A549 (cell line): ENCODE data around the gene MTG2. TPM values are rescaled to one million over a fixed set of nuclear protein-coding genes. Genes with fewer than 3 reads are reported as not detected.

Experiments used
- ATAC-seq, 2 experiments: fragments of 200-7000 bp in 1 of 2; fragments of >200 bp in 1 of 2; cut with Nextera tagmentation in 1 of 2; cut with Tn5 transposase in 1 of 2; 3 replicates each; pipeline versions ENCODE4 v1.8.0 to v1.9.1; 2018 to 2020; ENCODE audit warnings: mild to moderate bottlenecking in 1 of 2, moderate library complexity in 1 of 2
- CTCF ChIA-PET: fragments of 300-600 bp; sonication (Branson Sonifier 250); formaldehyde crosslinking; extraction: SDS; loops from one replicate; lab custom pipeline; 2021; ENCODE audit warnings: antibody characterized with exemption, inconsistent platforms; lab: Yijun Ruan, JAX
- POLR2A ChIA-PET: fragments of 350-600 bp; formaldehyde crosslinking; extraction: SDS; loops from one replicate; lab custom pipeline; 2021; ENCODE audit warnings: antibody characterized with exemption, inconsistent platforms; lab: Yijun Ruan, JAX
- DNase-seq, 2 experiments: peaks; one replicate each; pipeline versions ENCODE4 v3.0.0 to v3.0.0-alpha.2; 2011 to 2016; ENCODE audit warnings: low read depth in 1 of 2, low spot score in 1 of 2
- FAIRE-seq: peaks from 2 replicates; lab custom pipeline; 2011; peaks lifted over from hg19 to GRCh38; lab: Jason Lieb, UNC
- H3K27ac ChIP-seq, 2 experiments: fragments of >200 bp; sonication (Bioruptor Twin); formaldehyde crosslinking; 3 replicates each; pipeline ENCODE4 v1.5.1; 2016 to 2017
- H3K4me1 ChIP-seq: fragments of >200 bp; sonication (Bioruptor Twin); formaldehyde crosslinking; 3 replicates; pipeline ENCODE4 v1.6.1; 2016
- H3K4me2 ChIP-seq: fragments of >200 bp; sonication (Bioruptor Twin); formaldehyde crosslinking; 3 replicates; pipeline ENCODE4 v1.6.1; 2016
- H3K4me3 ChIP-seq: fragments of >200 bp; sonication (Bioruptor Twin); formaldehyde crosslinking; 3 replicates; pipeline ENCODE4 v1.5.1; 2016
- H3K9me3 ChIP-seq: fragments of >200 bp; sonication (Bioruptor Twin); formaldehyde crosslinking; 3 replicates; pipeline ENCODE4 v1.6.1; 2016
- CBX8 ChIP-seq: fragments of 200-600 bp; sonication (generic); IDR thresholded peaks from 2 replicates; pipeline ENCODE4 v1.6.1; 2016
- CEBPB ChIP-seq, 2 experiments: fragments of >200 bp in 1 of 2; sonication (Bioruptor Twin) in 1 of 2; formaldehyde crosslinking in 1 of 2; IDR thresholded peaks; 2 replicates each; pipeline ENCODE4 v1.6.1; 2012 to 2016
- CHD4 ChIP-seq: fragments of 200-600 bp; sonication (generic); IDR thresholded peaks from 2 replicates; pipeline ENCODE4 v1.6.1; 2016; ENCODE audit warnings: antibody characterized with exemption, mild to moderate bottlenecking, borderline replicate concordance
- EHMT2 ChIP-seq: fragments of 200-600 bp; sonication (generic); IDR thresholded peaks from 2 replicates; pipeline ENCODE4 v1.6.1; 2016; ENCODE audit warnings: antibody characterized with exemption, low read depth, mild to moderate bottlenecking, moderate library complexity
- FOSB ChIP-seq: fragments of 250-450 bp; sonication (Bioruptor Pico); IDR thresholded peaks from 2 replicates; pipeline ENCODE4 v1.5.0; 2020; ENCODE audit warnings: mild to moderate bottlenecking, moderate library complexity
- FOSL2 ChIP-seq, 2 experiments: fragments of 450-650 bp in 1 of 2; fragments of >200 bp in 1 of 2; sonication (Bioruptor Twin) in 1 of 2; formaldehyde crosslinking; IDR thresholded peaks; 2 replicates each; pipeline versions ENCODE4 v1.5.0 to v1.6.1; 2016 to 2020; ENCODE audit warnings: mild to moderate bottlenecking in 1 of 2, moderate library complexity in 1 of 2
- HDAC2 ChIP-seq: fragments of 200-600 bp; sonication (generic); IDR thresholded peaks from 2 replicates; pipeline ENCODE4 v1.6.1; 2016
- HEYL ChIP-seq: fragments of 250-450 bp; sonication (Bioruptor Pico); IDR thresholded peaks from 2 replicates; pipeline ENCODE4 v1.8.0; 2021; ENCODE audit warnings: mild to moderate bottlenecking, moderate library complexity
- HOXB13 ChIP-seq: fragments of 250-450 bp; sonication (Bioruptor Pico); IDR thresholded peaks from 2 replicates; pipeline ENCODE4 v1.5.0; 2020; ENCODE audit warnings: low read depth, mild to moderate bottlenecking, moderate library complexity
- JUN ChIP-seq, 2 experiments: fragments of >200 bp; sonication (Bioruptor Twin); formaldehyde crosslinking; IDR thresholded peaks; 2 replicates in 1 of 2; 3 replicates in 1 of 2; pipeline ENCODE4 v1.6.1; 2016 to 2017
- JUNB ChIP-seq: fragments of >200 bp; sonication (Bioruptor Twin); formaldehyde crosslinking; IDR thresholded peaks from 2 replicates; pipeline ENCODE4 v1.6.1; 2016
- KDM1A ChIP-seq: fragments of 200-600 bp; sonication (generic); IDR thresholded peaks from 2 replicates; pipeline ENCODE4 v1.6.1; 2016; ENCODE audit warnings: low read depth, mild to moderate bottlenecking
- KDM5A ChIP-seq: fragments of 200-600 bp; sonication (generic); IDR thresholded peaks from 2 replicates; pipeline ENCODE4 v1.6.1; 2016; ENCODE audit warnings: antibody characterized with exemption, mild to moderate bottlenecking
- MAFK ChIP-seq: fragments of 450-650 bp; IDR thresholded peaks from 2 replicates; pipeline ENCODE4 v1.6.1; 2014; ENCODE audit not compliant: partially characterized antibody
- MYC ChIP-seq: IDR thresholded peaks from 2 replicates; pipeline ENCODE4 v1.6.1; 2012; ENCODE audit warnings: mild to moderate bottlenecking, inconsistent platforms, low read length, improper control_type of control experiment, borderline replicate concordance
- NPAS2 ChIP-seq: fragments of 250-450 bp; sonication (Bioruptor Pico); IDR thresholded peaks from 2 replicates; pipeline ENCODE4 v1.8.0; 2022; ENCODE audit warnings: mild to moderate bottlenecking, moderate library complexity, borderline replicate concordance
- PHF8 ChIP-seq: fragments of 200-600 bp; sonication (generic); IDR thresholded peaks from 2 replicates; pipeline ENCODE4 v1.6.1; 2016; ENCODE audit warnings: low read depth, mild to moderate bottlenecking, antibody characterized with exemption, moderate library complexity, borderline replicate concordance
- POLR2A ChIP-seq: IDR thresholded peaks from 2 replicates; pipeline ENCODE4 v1.6.1; 2012; ENCODE audit warnings: mild to moderate bottlenecking, low read length
- TP53 ChIP-seq: fragments of 250-450 bp; sonication (Bioruptor Pico); IDR thresholded peaks from 2 replicates; pipeline ENCODE4 v1.5.0; 2021; ENCODE audit warnings: mild to moderate bottlenecking, moderate library complexity
- ZC3H11A ChIP-seq: fragments of 450-650 bp; IDR thresholded peaks from 2 replicates; pipeline ENCODE4 v1.6.1; 2014; ENCODE audit warnings: antibody characterized with exemption, mild to moderate bottlenecking
- ZNF302 ChIP-seq: fragments of 250-450 bp; sonication (Bioruptor Pico); IDR thresholded peaks from 2 replicates; pipeline ENCODE4 v1.9.0; 2021; ENCODE audit warnings: inconsistent platforms, mild to moderate bottlenecking, moderate library complexity
- WGBS: methylation state at CpG from one replicate; pipeline ENCODE4 v1.1.6; 2017; ENCODE audit errors: missing lambda C conversion rate; 5-methylcytosine and 5-hydroxymethylcytosine counted together
- polyA plus RNA-seq, 4 experiments: library from polyadenylated mRNA; depleted of rRNA in 3 of 4; stranded (reverse); fragments of >200 nt; fragmentation: RNase III in 1 of 4; extraction: RNeasy Plus Mini Kit Qiagen cat#74134 plus additional on column Dnase treatment in 1 of 4; gene quantifications; 2 replicates in 3 of 4; 3 replicates in 1 of 4; pipeline ENCODE4 v1.2.3, GENCODE V29; 2011 to 2017
- TF ChIP-seq, protein P1 (sequence below): fragments of >200 bp; sonication (Bioruptor Twin); formaldehyde crosslinking; IDR thresholded peaks from 3 replicates; pipeline ENCODE4 v1.5.1; 2016
- TF ChIP-seq, protein P2 (sequence below): IDR thresholded peaks from 2 replicates; pipeline ENCODE4 v1.6.1; 2012
- TF ChIP-seq, protein P3 (sequence below): IDR thresholded peaks from 2 replicates; pipeline ENCODE4 v1.6.1; 2012

The MTG2 gene
- polyA plus RNA-seq, 2 of the 4 experiments (the other 2 are of a cell fraction), result 21.9 to 28.7 TPM

DNA sequence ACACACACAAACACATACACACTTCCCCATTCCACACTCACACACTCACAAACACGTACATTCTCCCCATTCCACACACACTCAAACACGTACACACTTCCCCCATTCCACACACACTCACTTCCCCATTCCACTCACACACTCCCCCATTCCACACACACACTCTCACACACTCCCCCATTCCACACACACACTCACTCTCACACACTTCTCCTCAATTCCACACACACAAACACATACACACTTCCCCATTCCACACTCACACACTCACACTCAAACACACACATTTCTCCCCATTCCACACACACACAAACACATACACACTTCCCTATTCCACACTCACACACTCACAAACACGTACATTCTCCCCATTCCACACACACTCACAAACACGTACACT is 46.8 kb downstream of the MTG2 start:
- no peak overlapping the region for H3K4me2 ChIP-seq
- H3K9me3 ChIP-seq, result no peaks in the 10 kb centered on the region
- TF ChIP-seq HEYL (CRISPR knock-in tag) (no peak), NPAS2 (CRISPR knock-in tag) (no peak), KDM5A (no peak), EHMT2 (no peak), POLR2A (no peak), HOXB13 (CRISPR knock-in tag) (no peak), JUNB (no peak), MYC (no peak), TP53 (CRISPR knock-in tag) (no peak), CBX8 (no peak), HDAC2 (no peak), MAFK (no peak)
- TF ChIP-seq, protein P1, sequence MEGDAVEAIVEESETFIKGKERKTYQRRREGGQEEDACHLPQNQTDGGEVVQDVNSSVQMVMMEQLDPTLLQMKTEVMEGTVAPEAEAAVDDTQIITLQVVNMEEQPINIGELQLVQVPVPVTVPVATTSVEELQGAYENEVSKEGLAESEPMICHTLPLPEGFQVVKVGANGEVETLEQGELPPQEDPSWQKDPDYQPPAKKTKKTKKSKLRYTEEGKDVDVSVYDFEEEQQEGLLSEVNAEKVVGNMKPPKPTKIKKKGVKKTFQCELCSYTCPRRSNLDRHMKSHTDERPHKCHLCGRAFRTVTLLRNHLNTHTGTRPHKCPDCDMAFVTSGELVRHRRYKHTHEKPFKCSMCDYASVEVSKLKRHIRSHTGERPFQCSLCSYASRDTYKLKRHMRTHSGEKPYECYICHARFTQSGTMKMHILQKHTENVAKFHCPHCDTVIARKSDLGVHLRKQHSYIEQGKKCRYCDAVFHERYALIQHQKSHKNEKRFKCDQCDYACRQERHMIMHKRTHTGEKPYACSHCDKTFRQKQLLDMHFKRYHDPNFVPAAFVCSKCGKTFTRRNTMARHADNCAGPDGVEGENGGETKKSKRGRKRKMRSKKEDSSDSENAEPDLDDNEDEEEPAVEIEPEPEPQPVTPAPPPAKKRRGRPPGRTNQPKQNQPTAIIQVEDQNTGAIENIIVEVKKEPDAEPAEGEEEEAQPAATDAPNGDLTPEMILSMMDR, result no peak
- TF ChIP-seq, all 56 proteins: peak for 0
- no peak for DNase-seq
- ChIA-PET CTCF (no interaction called here), POLR2A (no interaction called here)
- ATAC-seq, result no peak
- H3K27ac ChIP-seq, result no peak overlapping the region
- H3K4me3 ChIP-seq, result no peak overlapping the region
- FAIRE-seq, result no peak
- no peaks in the 10 kb centered on the region for H3K4me1 ChIP-seq
- WGBS, result 15% methylated on average over 4 of the region's 4 CpGs

DNA sequence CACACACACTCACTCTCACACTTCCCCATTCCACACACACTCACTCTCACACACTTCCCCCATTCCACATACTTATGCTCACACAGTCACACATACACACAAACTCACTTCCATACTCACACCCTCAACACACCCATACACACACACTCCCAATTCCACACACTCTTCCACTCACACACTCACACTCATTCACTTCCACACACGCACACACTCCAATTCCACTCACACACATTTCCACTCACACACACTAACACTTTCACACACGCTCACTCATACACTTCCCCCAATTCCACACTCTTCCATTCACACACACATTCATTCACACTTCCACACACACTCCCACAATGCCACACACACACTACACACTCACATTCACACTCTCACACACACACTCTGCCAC is 47.4 kb downstream of the MTG2 start:
- no peak for DNase-seq
- Histone ChIP-seq H3K9me3 (no peaks in the 10 kb centered on the region), H3K4me2 (no peak overlapping the region), H3K27ac (no peak overlapping the region), H3K4me1 (no peaks in the 10 kb centered on the region), H3K4me3 (no peak overlapping the region)
- TF ChIP-seq TP53 (CRISPR knock-in tag) (no peak), FOSL2 (IDR thresholded peaks at IDR 0.05) (no peak), FOSL2 (CRISPR knock-in tag; IDR thresholded peaks at IDR 0.05) (no peak), JUN (IDR thresholded peaks at IDR 0.05) (no peak), CEBPB (IDR thresholded peaks at IDR 0.05) (no peak), CHD4 (no peak), PHF8 (no peak), HEYL (CRISPR knock-in tag) (no peak), POLR2A (no peak), ZC3H11A (no peak), MYC (no peak), KDM1A (no peak), ZNF302 (CRISPR knock-in tag) (no peak), FOSB (CRISPR knock-in tag) (no peak)
- TF ChIP-seq, protein P2, sequence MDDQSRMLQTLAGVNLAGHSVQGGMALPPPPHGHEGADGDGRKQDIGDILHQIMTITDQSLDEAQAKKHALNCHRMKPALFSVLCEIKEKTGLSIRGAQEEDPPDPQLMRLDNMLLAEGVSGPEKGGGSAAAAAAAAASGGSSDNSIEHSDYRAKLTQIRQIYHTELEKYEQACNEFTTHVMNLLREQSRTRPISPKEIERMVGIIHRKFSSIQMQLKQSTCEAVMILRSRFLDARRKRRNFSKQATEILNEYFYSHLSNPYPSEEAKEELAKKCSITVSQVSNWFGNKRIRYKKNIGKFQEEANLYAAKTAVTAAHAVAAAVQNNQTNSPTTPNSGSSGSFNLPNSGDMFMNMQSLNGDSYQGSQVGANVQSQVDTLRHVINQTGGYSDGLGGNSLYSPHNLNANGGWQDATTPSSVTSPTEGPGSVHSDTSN, result no peak
- TF ChIP-seq, protein P3, sequence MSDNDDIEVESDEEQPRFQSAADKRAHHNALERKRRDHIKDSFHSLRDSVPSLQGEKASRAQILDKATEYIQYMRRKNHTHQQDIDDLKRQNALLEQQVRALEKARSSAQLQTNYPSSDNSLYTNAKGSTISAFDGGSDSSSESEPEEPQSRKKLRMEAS, result no peak
- TF ChIP-seq, protein P1, result no peak
- ChIA-PET CTCF (no interaction called here), POLR2A (no interaction called here)
- FAIRE-seq, result no peak
- 37% methylated on average over 2 of the region's 2 CpGs for WGBS
- ATAC-seq, result no peak
